HL-60/S4 (cell line): ENCODE data around the gene PTPRA.
"Not testable (repeated sequence)": the region's sequence is repeated elsewhere in the genome, so short reads cannot be mapped to it uniquely, and the experiment has no call there.

Experiments
- in situ Hi-C: fragments of 300-500 bp; cut with MboI; formaldehyde crosslinking; loops from 2 replicates; pipeline ENCODE4 v1.14.3; 2022; ENCODE audit warnings: low sequenced_read_pairs

PTPRA gene

GRCh38 chr20:2873010-2873746 lies at the start of gene PTPRA:
Gene PTPRA, plus strand, starts transcription at chr20:2873481. Its CDS starts 90,797 bp downstream, at chr20:2964278.
- in situ Hi-C loops: no loop called here

GRCh38 chr20:2825761-2826160 lies 47.5 kb upstream of the PTPRA start:
- in situ Hi-C loops: no loop called here

- in situ Hi-C loops: no loop called here
Measured at GRCh38 chr20:2826655-2827054, 46.6 kb upstream of the PTPRA start.

- in situ Hi-C loops: no loop called here
Measured at GRCh38 chr20:2829376-2829775, 43.9 kb upstream of the PTPRA start.

- in situ Hi-C loops: not testable (repeated sequence)
Measured at GRCh38 chr20:2831206-2831605, 42.1 kb upstream of the PTPRA start.

GRCh38 chr20:2833761-2834160 lies 39.5 kb upstream of the PTPRA start:
- in situ Hi-C loops: no loop called here

GRCh38 chr20:2834401-2835110 lies 38.7 kb upstream of the PTPRA start:
- in situ Hi-C loops: no loop called here

GRCh38 chr20:2835331-2835796 lies 37.9 kb upstream of the PTPRA start:
- in situ Hi-C loops: no loop called here

GRCh38 chr20:2836035-2836434 lies 37.2 kb upstream of the PTPRA start:
- in situ Hi-C loops: no loop called here

- in situ Hi-C loops: no loop called here
Measured at GRCh38 chr20:2837221-2837960, 35.9 kb upstream of the PTPRA start.

- in situ Hi-C loops: no loop called here
Measured at GRCh38 chr20:2838170-2838797, 35.0 kb upstream of the PTPRA start.

- in situ Hi-C loops: no loop called here
Measured at GRCh38 chr20:2838847-2839671, 34.2 kb upstream of the PTPRA start.

GRCh38 chr20:2839732-2840137 lies 33.5 kb upstream of the PTPRA start:
- in situ Hi-C loops: no loop called here

- in situ Hi-C loops: no loop called here
Measured at GRCh38 chr20:2840138-2840966, 32.9 kb upstream of the PTPRA start, which contains the start of the genes PCED1A and VPS16. Gene PCED1A, minus strand, starts transcription at chr20:2840655. Its CDS starts 743 bp downstream, at chr20:2839912. Gene VPS16, plus strand, starts transcription at chr20:2840745. Its CDS starts 30 bp downstream, at chr20:2840775.

GRCh38 chr20:2840967-2841531 lies 32.2 kb upstream of the PTPRA start:
- in situ Hi-C loops: no loop called here

GRCh38 chr20:2845607-2846006 lies 27.7 kb upstream of the PTPRA start:
- in situ Hi-C loops: no loop called here

GRCh38 chr20:2846698-2847097 lies 26.6 kb upstream of the PTPRA start:
- in situ Hi-C loops: no loop called here

GRCh38 chr20:2847802-2848201 lies 25.5 kb upstream of the PTPRA start:
- in situ Hi-C loops: no loop called here

GRCh38 chr20:2849529-2849928 lies 23.8 kb upstream of the PTPRA start:
- in situ Hi-C loops: no loop called here
